GM12801 (cell line): ENCODE measurements around the gene ALDH1A1.

Experiments used
- CTCF ChIP-seq: IDR thresholded peaks from one replicate; pipeline ENCODE4 v1.5.1; 2011; ENCODE audit warnings: control low read depth; ENCODE audit not compliant: insufficient read length; ENCODE audit errors: extremely low read depth

ALDH1A1 gene

DNA sequence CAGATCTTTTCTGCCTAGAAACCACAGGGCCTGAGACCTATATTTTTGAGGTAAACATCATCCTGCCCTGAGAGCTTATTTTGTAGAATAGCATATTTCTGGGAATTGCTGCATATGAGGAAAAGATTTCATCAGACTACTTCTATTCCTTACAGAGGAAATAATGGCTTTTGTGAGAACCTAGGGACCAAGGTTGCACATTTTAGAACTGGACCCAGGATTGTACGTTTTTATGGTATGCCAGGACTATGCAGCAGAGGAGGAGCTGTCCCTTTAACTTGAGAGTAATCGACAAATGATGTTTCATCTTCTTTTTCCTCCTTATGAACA, 2.2 kb upstream of the ALDH1A1 start:
- TF ChIP-seq CTCF: no peak

DNA sequence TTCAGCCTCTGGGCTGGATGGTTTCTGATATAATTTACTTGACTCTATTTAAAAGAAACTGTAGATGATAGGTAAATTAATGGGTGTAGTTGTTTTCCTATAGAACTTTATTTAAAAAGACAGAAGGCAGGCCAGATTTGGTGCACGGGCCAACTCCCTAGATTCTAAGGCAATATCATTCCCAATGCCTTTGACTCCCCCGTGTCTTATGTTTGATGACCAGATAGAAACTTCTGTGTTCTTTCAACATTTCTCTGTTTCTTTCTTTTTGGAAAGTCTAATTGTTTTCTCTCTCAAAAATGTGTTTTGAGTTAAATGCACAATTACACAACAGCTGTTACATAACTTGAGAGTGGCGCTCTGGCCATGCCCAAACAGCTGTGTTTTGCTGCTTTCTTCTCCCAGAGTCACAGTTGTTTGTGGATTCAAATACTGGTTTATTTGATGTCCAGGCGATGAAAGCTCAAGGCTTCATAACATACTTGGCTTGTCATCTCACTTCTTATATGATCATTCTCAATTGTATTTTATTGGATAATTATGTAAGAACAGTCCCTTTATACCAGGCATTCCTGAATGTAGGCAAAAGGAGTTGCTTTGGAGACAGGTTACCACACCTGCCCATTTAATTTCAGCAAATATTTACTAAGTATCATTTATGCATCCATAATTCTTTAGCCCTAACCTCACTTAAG, 1.7 kb upstream of the ALDH1A1 start:
- TF ChIP-seq CTCF: no peak

DNA sequence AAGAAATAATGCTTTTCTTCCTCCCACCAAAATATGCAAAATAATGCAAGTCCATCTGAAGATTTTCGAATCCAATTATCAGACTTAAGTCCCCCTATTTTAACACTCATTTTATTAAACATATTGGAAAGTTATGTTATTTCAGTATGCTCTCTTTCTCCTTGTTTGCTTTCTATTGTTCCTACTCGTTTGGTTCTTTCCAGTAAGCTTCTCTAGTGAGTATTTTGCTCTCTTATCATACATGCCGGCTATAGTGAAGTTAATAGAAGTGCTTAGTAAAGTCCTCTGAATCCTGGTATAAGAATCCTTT, 517 bp downstream of the ALDH1A1 start:
- TF ChIP-seq CTCF: no peak

DNA sequence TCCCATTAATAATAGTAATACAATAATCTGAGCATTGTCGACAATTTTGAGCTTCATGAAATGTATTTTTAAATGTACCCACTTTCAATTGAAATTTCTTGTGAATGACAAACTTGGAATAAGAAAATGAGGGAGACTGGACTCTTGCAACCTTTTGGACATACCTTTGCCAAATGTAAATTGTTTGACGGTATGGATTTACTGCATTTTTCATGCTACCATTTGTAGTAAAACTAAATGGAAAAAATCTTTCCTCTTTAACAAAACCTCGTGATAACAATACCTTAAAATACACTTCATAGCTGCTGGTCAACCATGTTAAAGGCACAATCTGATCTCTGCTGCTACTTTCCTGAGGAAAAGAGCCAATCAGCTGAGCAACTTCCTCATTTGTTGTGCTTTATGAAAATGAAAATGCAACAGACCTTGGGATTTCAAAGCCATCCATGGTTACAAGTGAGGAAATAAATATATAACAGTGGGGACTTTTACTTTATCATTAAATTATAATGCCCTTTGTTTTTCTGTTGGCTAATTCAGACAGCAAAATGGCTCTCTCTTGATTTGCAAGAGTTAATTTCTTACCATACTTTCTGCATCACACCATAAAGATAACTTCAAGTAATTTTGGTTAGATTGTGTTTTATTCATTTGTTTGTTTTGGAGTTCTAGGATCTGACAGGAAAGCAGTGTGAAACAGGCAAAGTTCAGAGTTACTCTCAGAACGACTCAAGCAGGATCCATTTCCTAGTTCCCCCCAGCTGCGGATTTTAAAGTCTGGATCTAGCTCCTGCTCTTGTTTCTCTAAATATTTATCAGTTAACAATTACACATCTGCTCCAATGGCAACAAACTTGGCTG, 1.1 kb downstream of the ALDH1A1 start:
- no peak for TF ChIP-seq CTCF

GRCh38 chr9:72950875-72951442, 1.9 kb downstream of the ALDH1A1 start:
- no peak for TF ChIP-seq CTCF

DNA sequence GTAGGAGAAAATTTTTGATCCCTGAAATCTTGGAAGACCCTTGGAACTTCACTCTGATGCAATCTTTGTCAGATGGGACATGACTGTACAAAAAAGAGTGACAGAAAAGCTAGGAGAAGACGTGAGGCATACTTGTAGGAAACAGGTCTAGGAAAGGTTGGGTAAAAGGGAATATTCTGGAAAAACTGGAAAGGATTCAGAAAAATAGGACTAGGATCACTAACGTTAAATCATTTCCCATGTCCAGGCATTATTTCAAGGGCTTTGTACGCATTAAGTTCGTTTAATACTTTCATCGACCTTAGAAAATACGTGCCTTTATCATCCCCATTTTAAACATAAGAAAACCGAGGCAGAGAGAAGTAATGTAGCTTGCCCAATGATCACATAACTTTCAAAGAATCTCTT, 2.9 kb downstream of the ALDH1A1 start:
- no peak for TF ChIP-seq CTCF

- TF ChIP-seq CTCF: no peak
These were observed 3.6 kb downstream of the ALDH1A1 start for GRCh38 chr9:72949244-72949582.
